CD4-positive, alpha-beta T cell (primary cell): ENCODE data around the gene HNF1A. TPM values are rescaled to one million over a fixed set of nuclear protein-coding genes. Genes with fewer than 3 reads are reported as not detected.

Experiments used
- ATAC-seq: fragments of 200-7000 bp; cut with Tn5 transposase; one replicate; pipeline ENCODE4 v1.10.0; 2022; ENCODE audit warnings: mild to moderate bottlenecking; ENCODE audit not compliant: poor library complexity
- CTCF ChIA-PET: fragments of 350-600 bp; sonication (Branson Sonifier 250); formaldehyde crosslinking; loops from one replicate; lab custom pipeline; 2021; ENCODE audit warnings: antibody characterized with exemption, inconsistent platforms; lab: Charles Lee
- POLR2A ChIA-PET: fragments of 350-600 bp; sonication (Branson Sonifier 250); formaldehyde crosslinking; loops from one replicate; lab custom pipeline; 2021; ENCODE audit warnings: antibody characterized with exemption, inconsistent platforms; lab: Charles Lee
- DNase-seq, 14 experiments: peaks; one replicate each; pipeline ENCODE4 v3.0.0-alpha.2; 2013 to 2020; ENCODE audit warnings: mixed read lengths in 2 of 14
- H3K27ac ChIP-seq, 2 donors: one replicate each; pipeline versions ENCODE4 v1.5.1 to v1.7.0; 2013; ENCODE audit warnings: low read length in 2 of 2, low read depth in 1 of 2, mild to moderate bottlenecking in 1 of 2
- H3K27me3 ChIP-seq, 2 experiments: 1 replicate in 1 of 2; 2 replicates in 1 of 2; pipeline versions ENCODE4 v1.6.1 to v1.7.0; 2013; ENCODE audit warnings: low read length in 2 of 2, control low read depth in 1 of 2, mild to moderate bottlenecking in 1 of 2, moderate library complexity in 1 of 2; ENCODE audit not compliant: insufficient read depth in 2 of 2, control insufficient read depth in 1 of 2
- H3K36me3 ChIP-seq: one replicate; pipeline ENCODE4 v1.6.1; 2013; ENCODE audit warnings: low read length, control low read depth; ENCODE audit not compliant: insufficient read depth
- H3K4me1 ChIP-seq: one replicate; pipeline ENCODE4 v1.6.1; 2013; ENCODE audit warnings: low read length, control low read depth; ENCODE audit not compliant: insufficient read depth
- H3K4me3 ChIP-seq: one replicate; pipeline ENCODE4 v1.5.1; 2013; ENCODE audit warnings: mild to moderate bottlenecking, low read length, moderate library complexity
- H3K9me3 ChIP-seq, 2 experiments: 1 replicate in 1 of 2; 2 replicates in 1 of 2; pipeline versions ENCODE4 v1.6.1 to v1.7.0; 2013; ENCODE audit warnings: low read length in 2 of 2, mild to moderate bottlenecking in 2 of 2, control low read depth in 1 of 2, moderate library complexity in 1 of 2; ENCODE audit not compliant: control insufficient read depth in 1 of 2, insufficient read depth in 1 of 2
- H3K27ac Mint-ChIP-seq: one replicate; pipeline ENCODE4 v1.8.0; 2020; ENCODE audit warnings: mixed read lengths
- H3K27me3 Mint-ChIP-seq: one replicate; pipeline ENCODE4 v1.8.0; 2021; ENCODE audit warnings: mixed read lengths
- H3K36me3 Mint-ChIP-seq: one replicate; pipeline ENCODE4 v1.8.0; 2021; ENCODE audit warnings: low read depth, mixed read lengths
- H3K4me1 Mint-ChIP-seq: one replicate; pipeline ENCODE4 v1.8.0; 2021; ENCODE audit warnings: low read depth, mixed read lengths
- H3K4me3 Mint-ChIP-seq: one replicate; pipeline ENCODE4 v1.8.0; 2020; ENCODE audit warnings: mild to moderate bottlenecking, mixed read lengths
- H3K9me3 Mint-ChIP-seq: one replicate; pipeline ENCODE4 v1.8.0; 2020; ENCODE audit warnings: mixed read lengths
- CTCF ChIP-seq: fragments of 200-600 bp; IDR thresholded peaks from one replicate; pipeline ENCODE4 v1.8.0; 2022; ENCODE audit warnings: antibody characterized with exemption, mild to moderate bottlenecking
- intact Hi-C, 2 experiments: fragments of 100-400 bp; cut with DNase I in 1 of 2; cut with micrococcal nuclease in 1 of 2; formaldehyde crosslinking; loops; one replicate each; pipeline versions ENCODE4 v1.15.1 to v1.9.0; 2023 to 2025; cut with DNase I, micrococcal nuclease
- total RNA-seq, 174 experiments: library from RNA in 2 of 174; stranded (reverse) in 2 of 174; gene quantifications; one replicate each; pipeline ENCODE4 v1.2.3 and lab custom pipeline; 2021 to 2026

The HNF1A gene
- total RNA-seq, 2 experiments from 2014 or later: not detected

- H3K4me3 Mint-ChIP-seq: no peak overlapping the region
- no peaks in the 10 kb centered on the region for H3K36me3 ChIP-seq
Observed at GRCh38 chr12:120980800-120981368, 2.5 kb downstream of the HNF1A start.

GRCh38 chr12:120981407-120981941, 3.1 kb downstream of the HNF1A start:
- ChIA-PET CTCF (no interaction called here), POLR2A (no interaction called here)
- no peaks in the 10 kb centered on the region for H3K27me3 Mint-ChIP-seq
- H3K27me3 ChIP-seq: no peaks in the 10 kb centered on the region
- no peaks in the 10 kb centered on the region for H3K4me1 Mint-ChIP-seq
- no peaks in the 10 kb centered on the region for H3K36me3 Mint-ChIP-seq
- H3K27ac ChIP-seq: no peak overlapping the region
- H3K27ac Mint-ChIP-seq: no peak overlapping the region
- DNase-seq: no peak
- H3K36me3 ChIP-seq: no peaks in the 10 kb centered on the region
- intact Hi-C loops: no loop called here
- H3K4me3 Mint-ChIP-seq: no peak overlapping the region
- no peaks in the 10 kb centered on the region for H3K9me3 ChIP-seq
- H3K4me3 ChIP-seq: no peak overlapping the region
- H3K9me3 Mint-ChIP-seq: no peaks in the 10 kb centered on the region
- ATAC-seq: no peak
- no peaks in the 10 kb centered on the region for H3K4me1 ChIP-seq
- TF ChIP-seq CTCF: no peak

More at GRCh38 chr12:120980800-120981368, 2.5 kb downstream of the HNF1A start:
- Histone ChIP-seq H3K27me3 (no peaks in the 10 kb centered on the region), H3K4me3 (no peak overlapping the region), H3K9me3 (no peaks in the 10 kb centered on the region), H3K27ac (no peak overlapping the region), H3K4me1 (no peaks in the 10 kb centered on the region)
- H3K27me3 Mint-ChIP-seq: no peaks in the 10 kb centered on the region
- no peaks in the 10 kb centered on the region for H3K36me3 Mint-ChIP-seq
- DNase-seq: no peak
- CTCF ChIA-PET: no interaction called here
- TF ChIP-seq CTCF: no peak
- H3K4me1 Mint-ChIP-seq: no peaks in the 10 kb centered on the region
- POLR2A ChIA-PET: no interaction called here
- no peak overlapping the region for H3K27ac Mint-ChIP-seq
- H3K9me3 Mint-ChIP-seq: no peaks in the 10 kb centered on the region
- no peak for ATAC-seq
- intact Hi-C loops: no loop called here

GRCh38 chr12:120982659-120983058, 4.3 kb downstream of the HNF1A start:
- Histone ChIP-seq H3K4me3 (no peak overlapping the region), H3K36me3 (no peaks in the 10 kb centered on the region), H3K9me3 (no peaks in the 10 kb centered on the region), H3K4me1 (no peaks in the 10 kb centered on the region), H3K27me3 (no peaks in the 10 kb centered on the region), H3K27ac (no peak overlapping the region)
- intact Hi-C loops: no loop called here
- POLR2A ChIA-PET: no interaction called here
- Mint-ChIP-seq H3K4me1 (no peaks in the 10 kb centered on the region), H3K36me3 (no peaks in the 10 kb centered on the region), H3K27me3 (no peaks in the 10 kb centered on the region), H3K27ac (no peak overlapping the region), H3K9me3 (no peaks in the 10 kb centered on the region), H3K4me3 (no peak overlapping the region)
- CTCF ChIA-PET: no interaction called here
- DNase-seq (no peak), ATAC-seq (no peak)
- TF ChIP-seq CTCF: no peak
